Activated CD8-positive, alpha-beta memory T cell treated with anti-CD3 and anti-CD28 coated beads, Interleukin-2, amount 50 U/mL, for 4 hours (primary cell): ENCODE measurements around the gene DENND2A.

Source experiments
- DNase-seq: peaks from one replicate; pipeline ENCODE4 v3.0.0-alpha.2; 2020

Gene DENND2A

DNA sequence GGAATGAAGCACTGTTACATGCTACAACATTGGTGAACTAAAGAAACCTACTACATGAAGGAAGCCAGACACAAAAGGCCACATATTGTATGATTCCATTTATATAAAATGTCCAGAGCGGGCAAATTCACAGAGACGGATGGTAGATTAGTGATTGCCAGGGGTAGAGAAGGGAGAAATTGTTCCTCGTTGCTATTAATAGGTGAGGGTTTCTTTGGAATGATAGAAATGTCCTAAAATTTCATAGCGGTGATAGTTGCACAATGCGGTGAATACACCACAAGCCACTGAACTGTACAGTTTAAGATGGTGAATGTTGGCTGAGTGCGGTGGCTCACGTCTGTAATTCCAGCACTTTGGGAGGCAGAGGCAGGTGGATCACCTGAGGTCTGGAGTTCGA is 29.0 kb downstream of the DENND2A start:
- DNase-seq = no peak

DNA sequence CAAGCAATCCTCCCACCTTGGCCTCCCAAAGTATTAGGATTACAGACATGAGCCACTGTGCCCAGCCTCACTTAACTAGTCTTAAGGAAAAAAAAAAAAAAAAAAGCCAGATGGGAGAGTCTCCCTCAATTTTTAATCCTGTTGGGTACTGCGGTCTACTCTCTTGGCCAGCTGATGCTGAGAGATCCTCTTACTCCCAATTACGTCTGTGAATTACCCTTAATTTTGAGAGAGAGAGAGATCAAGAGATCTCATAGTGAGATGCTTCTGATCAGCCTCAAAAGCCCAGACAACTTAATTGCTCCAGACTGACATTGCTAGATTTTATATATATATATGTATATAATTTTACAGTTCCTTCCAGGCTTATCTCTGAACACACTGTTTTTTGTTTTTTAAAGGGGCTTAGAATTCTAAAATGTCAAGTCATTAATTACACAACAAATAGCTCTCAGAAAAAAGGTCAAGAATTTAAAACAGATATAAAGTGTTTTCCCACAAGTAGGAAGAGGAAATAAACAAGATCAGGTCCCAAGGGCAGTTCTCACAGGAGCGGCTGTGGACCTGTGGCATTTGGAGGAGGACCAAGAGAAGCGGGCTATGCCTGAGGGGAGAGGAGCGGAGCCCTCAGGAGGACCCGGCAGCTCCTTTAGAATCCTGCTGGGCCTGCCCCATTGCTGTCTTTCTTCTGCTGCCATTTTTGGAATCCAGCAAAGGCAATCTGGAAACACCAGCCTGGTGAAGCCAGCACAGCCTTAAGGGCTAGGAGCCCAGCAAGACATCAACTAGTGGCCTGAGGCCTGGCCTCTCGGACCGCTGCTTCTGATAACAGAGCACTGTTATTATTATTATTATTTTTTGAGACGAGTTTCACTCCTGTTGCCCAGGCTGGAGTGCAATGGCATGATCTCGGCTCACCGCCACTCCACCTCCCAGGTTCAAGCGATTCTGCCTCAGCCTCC is 30.1 kb downstream of the DENND2A start:
- no peak for DNase-seq

DNA sequence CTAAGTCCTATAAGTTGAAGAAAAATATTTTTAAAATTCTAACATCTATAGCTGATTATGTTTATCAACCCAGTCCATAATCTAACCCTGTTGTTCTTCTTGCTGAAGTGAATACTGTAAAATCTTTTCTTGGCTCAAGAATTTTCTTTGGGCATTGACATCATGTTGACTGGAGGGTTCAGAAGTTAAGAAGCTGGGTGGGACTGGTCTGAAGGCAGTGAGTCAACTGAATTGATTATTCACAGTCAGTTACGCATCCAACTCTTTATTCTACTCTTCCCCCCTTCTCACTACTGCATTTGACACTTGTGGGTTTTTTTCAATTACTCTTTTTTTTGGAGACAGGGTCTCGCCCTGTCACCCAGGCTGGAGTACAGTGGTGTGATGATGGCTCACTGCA is 31.0 kb downstream of the DENND2A start:
- no peak for DNase-seq

DNA sequence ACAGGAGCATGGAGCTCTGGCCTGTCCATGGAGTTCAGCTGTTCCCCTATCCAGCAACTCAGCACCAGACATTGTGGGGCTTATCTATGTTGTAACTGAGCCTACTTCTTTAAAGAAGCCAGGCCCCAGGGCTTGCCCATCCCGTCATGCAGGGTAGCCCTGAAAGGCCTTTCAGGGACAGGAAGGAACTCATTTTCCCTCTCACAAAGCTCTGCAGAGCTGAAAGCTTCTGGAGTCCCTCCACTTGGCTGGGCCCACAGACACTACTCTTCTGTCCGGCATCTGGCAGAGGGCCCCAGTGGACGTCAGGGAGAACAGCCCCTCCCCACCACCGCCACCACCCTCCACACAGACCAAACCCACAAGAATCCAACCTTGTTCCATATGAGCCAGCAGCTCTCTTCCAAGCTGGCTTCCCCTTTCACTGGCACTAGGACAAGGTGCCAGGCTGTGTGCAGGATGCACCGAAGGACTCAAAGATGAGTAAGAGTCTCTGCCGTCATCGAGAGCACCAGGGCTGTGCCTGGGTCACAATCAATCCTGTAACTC is 33.1 kb downstream of the DENND2A start:
- no peak for DNase-seq

DNA sequence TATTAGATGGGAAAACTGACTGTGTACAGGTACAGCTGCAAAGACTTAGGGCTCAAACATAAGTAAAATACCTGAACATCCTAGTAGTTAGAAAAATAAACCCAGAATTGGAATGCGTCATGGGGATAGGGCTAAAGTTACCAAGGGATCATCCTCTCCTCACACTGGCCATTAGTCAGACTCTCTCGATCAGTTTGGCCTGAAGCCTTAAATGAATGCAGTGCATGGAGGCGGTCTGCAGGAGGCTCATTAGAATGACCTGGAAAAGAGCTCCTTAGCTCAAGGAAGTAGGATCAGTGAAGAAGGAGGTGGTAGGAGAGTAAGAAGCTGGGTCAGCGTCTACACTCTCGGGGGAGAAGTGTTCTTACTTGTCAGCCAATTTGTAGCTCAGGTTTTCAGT is 35.3 kb downstream of the DENND2A start:
- DNase-seq = no peak

DNA sequence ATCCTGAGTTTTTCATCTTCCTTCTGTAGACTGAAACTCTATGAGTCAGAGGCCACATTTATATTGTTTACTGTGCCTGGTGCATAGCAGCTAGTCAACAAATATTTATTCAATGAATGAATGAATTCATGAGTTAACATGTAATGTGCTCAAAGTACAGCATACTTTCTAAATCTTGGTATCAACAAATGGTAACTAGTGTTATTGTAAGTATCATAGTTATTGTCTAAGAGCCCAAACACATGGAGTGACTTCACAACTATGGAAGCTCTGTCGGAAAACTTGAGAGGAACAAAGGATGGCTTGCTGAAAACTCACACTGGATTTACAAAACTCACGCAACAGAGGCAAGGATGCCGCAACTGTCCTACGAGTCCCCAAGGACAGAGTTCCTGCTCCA is 35.9 kb downstream of the DENND2A start:
- no peak for DNase-seq

DNA sequence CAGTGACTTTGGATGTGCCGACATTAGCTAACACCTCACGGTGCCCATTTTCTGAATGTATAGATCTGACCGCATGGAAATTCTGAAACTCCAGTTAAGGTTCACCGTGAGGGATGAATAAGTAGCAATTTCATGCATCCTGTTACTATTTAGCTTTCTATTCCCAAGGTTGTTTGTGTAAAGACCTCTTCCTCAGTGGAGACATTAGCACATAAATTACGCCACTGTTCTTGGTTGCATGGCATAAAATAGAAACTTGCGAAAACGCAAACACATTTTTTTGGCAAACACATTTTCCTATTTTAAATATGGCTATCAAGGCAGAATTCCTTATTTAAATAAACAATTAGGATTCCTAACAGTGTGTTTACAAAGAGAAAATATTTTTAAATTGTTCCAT is 36.5 kb downstream of the DENND2A start:
- DNase-seq = no peak

DNA sequence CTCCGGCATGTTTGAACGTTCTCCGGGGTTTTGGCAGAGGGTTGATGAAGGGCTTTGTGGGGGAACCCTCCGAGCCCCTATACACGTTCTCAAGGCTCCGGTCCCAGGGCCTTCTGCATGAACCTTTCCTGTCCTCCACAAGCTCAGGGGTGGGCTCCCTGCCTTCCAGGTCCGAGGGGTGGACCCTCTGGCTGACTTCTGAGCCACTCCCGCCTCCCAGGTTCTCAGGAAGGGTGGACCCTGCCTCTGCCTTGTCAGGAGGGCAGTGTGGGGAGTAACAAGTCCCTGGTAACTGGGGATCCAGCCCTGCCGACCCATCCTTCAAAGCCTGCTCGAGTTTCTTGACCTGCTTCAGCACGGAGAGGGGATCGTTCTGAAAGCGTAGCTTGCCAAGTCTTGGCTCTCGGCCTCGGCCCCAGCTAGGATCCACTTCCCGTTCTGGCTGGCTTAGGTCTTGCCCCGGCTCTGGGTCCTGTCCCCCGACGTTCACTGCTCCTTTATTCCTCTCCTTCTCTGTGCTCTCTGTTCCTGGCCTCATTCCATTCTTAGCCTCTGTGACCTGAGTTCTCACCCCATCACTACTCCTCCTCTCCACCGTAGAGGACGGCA is 38.9 kb downstream of the DENND2A start:
- no peak for DNase-seq

DNA sequence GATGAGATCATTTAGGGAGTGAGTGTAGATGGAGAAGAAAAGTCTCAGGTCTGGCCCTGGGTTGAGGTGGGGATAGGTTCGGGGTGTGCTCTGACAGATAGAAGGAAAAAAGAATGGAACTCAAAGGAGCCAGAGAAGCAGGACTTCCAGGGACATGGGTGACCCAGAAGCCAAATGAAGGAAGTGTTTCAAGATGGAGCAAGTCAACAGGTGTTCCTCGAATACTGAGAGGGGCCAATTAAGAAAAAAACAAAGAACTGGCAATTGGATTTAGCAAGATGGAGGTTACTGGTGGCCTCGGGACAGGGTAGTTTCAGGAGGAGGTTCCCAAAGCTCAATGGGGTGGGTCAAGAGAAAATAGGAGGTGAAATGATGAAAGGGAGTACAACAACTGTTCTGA is 40.3 kb downstream of the DENND2A start:
- no peak for DNase-seq

DNA sequence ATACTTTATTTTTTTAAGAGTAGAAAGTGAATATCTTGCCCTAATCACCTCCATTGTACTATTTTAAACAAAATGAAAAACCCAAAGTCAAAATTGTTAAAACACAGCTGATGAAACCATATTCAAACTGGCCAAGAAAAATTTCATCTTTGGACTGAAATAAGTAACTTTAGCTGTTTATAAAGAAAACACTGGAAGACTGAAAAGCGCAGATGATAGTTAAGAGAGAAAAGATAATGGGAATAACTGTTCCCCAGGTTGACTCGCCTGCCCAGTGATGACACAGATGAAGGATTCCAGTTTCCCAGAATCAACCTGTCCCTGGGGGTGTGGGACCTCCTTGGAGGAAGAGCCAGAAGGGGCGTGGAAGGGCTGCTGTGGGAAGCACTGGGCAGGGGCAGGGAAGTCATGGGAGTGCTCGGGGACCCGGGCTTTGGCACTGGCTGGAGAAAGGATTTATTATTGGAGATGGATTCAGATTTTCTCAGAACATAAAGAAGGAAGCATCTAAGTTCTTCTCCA is 43.1 kb downstream of the DENND2A start:
- no peak for DNase-seq

DNA sequence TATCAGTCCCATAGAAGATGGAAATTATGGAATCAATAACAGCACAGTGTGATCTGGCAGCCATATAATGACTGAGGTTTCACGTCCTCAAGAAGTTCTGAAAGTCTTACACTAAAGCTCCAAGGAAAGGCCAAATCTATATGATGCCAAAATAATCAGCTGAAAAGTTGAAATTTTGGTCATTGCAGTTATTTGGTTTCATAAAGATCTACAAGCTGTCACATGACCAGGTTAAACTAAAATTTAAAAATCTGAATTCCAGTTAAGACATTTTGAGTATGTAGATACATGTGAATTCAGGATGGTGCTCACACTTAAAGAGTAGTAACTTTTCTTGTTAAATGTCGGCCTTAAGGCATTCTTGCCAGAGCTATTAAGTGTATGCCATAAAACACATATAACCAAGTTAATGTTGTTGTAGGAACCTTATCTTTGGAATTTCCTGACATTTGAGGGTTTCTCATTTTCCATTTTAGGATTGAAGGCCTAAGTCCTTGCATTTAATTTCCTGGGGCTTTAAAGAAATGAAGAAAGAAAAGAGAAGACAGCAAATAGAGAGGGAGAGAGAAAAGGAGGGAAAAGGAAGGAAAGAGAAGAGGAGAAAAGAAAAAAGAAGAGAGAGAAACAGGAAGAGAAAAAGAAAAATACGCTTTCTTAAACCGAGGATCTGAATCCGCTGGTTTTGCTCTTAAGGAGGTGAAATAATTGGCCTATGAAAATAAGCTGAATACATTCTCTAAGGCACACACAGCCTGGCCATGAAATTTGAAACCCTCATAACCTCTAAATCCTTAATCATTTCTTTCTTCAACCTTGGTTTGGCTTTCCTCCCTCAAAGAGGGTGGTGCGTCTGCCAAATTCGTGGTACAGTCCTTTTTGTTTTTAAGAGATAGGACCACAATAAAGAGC is 43.8 kb downstream of the DENND2A start:
- DNase-seq = no peak

DNA sequence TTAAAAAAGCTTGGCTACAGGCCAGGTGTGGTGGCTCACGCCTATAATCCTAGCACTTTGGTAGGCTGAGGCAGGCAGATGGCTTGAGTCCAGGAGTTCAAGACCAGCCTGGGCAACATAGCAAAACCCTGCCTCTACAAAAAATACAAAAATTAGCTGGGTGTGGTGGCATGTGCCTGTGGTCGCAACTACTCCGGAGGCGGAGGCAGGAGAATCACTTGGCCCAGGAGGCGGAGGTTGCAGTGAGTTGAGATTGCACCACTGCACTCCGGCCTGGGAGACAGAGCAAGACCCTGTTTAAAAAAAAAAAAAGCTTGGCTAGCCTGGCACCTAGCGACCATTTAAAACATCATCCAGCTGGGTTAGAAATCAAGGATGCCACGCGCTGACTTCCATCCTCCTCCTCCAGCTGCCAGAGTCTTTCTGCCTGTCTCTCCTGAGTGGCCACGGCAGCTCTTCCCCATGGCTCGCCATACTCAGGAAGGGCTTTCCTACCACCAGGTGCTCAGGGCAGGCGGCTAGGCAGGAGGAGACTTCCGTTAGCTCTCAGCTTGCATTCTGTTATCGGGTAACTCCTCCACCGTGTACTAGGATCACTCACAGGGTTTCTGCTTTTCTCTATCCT is 45.0 kb downstream of the DENND2A start:
- no peak for DNase-seq

DNA sequence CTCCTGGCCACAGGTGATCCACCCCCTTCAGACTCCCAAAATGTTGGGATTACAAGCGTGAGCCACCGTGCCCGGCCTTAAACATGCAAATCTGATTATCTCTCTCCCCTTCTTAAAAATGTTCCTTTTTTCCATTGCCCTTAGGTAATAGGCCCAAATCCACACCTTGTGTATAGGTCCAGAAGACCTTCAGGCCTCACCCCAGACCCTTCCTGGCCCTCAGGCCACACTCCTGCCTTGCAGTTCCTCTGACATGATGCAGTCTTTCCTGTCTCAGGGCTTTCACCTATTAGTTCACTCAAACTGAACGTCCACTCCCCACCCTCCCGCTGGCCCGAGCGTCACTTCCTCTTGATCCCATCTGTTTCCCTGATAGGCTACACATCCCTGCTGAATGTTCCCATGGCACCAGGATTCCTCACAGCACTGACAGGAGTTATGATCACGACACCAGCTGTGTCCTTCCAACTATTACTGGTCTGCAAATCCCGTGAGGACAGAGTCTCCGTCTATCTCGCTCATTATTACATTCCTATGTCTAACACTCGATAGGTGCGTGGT is 46.4 kb downstream of the DENND2A start:
- DNase-seq = no peak

DNA sequence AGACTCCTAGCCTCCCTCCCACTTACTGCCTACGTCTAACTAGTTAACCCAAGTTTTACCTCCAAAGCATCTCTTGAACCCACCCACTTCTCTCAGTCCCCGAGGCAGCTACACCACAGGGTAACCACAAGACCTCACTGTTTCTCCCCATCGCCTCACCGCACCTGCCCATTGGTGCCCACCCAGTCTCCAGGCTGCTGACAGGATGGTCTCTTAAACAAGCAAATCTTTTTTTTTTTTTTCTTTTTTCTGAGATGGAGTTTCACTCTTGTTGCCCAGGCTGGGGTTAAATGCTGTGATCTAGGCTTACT is 47.0 kb downstream of the DENND2A start:
- no peak for DNase-seq

DNA sequence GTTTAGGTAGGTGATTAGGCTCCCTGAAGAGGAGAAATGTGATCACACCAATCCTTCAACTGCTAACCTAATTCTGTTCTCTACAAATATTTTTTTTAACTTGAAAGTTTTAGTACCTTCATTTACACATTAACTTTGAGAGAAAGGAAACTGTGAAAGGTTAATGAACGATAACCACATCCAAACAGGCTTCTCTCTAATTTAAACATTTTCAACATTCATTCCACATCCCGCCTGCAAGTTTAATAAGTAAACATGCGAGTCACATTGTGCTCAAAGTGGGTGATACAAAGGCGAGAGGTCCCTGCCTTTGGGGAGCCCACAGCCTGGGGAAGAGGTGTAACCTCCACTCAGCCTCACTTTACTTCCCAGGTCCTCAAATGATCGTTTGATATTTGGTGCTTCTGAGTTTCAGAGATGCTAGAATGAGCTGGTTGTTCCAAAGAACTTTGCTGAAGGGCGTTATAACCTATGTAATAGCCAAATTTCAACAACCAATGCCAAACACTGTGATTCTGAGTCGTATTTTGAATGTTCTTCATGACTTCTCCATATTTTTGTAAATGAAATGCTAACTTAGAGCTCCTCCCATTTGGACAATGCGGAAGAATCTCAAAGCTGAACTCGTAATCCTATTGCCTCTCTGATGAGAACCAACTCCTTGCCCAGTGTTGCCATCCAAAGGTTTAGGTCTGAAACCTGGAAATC is 47.5 kb downstream of the DENND2A start:
- DNase-seq = no peak

DNA sequence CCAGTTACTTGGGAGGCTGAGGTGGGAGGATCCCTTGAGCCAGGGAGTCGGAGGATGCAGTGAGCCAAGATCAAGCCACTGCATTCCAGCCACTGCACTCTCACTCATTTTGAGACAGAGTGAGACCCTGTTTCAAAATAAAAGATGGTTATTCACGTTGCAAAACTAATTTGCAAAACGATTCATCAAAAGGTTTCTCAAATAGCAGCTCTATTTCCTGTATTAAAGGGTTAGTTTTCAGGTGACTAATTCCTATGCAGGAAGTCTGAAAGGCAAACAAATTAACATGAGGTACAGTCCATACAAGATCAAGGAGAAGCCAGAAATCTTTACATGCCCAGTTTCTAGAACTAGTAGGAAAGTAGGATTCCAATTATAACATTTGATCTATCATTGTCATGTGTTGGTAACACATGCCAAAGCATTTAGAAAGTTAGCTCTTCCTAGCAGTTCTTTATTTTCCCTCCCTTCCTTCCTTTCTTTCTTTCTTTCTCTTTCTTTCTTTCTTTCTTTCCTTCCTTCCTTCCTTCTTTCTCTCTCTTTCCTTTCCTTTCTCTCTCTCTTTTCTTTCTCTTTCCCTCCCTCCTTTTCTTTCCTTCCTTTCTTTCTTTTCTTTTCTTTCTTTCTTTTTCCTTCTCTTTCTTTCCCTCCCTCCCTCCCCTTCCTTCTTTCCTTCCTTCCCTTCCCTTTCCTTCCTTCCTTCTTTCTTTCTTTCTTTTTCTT is 49.3 kb downstream of the DENND2A start:
- DNase-seq = no peak

DNA sequence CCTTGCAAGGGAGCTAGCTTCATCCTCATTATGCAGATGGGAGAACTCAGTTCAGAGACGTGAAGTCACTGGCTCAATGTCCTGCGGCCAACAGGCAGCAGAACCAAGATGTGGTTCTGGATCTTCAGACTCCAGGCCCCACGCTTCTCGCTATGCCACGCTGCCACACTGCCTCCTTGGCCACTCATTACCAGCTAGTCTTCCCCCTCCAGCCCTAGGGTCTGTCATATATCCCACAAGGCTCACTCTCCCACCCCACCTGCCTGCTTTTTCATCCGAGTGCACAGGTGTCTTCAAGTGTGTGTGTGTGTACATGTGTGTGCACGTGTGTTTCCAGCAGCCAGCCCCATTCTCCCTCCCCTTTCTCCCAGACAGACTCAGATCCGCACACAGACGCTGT is 53.4 kb downstream of the DENND2A start:
- no peak for DNase-seq

DNA sequence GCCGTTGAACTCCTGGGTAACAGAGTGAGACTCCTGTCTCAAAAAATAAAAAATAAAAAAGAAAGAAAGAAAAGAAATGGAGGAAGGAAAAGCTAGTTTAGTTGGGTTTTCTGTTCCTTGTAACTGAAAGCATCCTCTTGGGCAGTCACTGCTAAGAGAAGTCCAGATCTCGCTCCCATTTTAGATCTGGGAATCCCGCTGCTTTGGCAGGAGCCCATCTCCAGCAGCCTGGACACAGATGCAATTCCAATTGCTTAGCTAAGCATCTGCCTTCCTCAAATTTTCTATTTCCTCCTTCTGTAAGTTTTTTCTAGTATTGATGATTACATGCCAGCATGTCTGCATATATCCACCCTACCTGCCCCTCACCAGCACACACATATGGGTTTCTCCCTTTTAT is 54.1 kb downstream of the DENND2A start:
- DNase-seq = no peak

DNA sequence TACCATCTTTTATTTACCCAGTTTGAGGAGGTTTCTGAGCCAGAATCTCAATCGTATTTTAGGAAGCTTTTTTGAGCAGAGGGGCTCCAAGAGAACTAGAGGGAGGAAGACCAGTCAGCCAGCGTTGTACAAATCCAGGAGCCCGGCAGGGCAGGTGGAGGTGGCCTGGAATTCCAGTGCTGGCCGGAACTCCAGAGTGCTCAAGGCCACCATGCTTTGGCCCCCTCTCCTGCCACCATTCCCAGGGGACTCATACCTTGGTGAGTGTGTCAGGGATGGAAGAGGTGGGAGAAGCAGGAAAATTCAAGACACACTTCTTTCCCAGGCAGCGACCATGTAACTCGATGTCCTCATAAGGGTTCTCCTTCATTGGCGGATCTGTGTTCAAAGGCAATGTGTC is 55.3 kb downstream of the DENND2A start:
- no peak for DNase-seq

DNA sequence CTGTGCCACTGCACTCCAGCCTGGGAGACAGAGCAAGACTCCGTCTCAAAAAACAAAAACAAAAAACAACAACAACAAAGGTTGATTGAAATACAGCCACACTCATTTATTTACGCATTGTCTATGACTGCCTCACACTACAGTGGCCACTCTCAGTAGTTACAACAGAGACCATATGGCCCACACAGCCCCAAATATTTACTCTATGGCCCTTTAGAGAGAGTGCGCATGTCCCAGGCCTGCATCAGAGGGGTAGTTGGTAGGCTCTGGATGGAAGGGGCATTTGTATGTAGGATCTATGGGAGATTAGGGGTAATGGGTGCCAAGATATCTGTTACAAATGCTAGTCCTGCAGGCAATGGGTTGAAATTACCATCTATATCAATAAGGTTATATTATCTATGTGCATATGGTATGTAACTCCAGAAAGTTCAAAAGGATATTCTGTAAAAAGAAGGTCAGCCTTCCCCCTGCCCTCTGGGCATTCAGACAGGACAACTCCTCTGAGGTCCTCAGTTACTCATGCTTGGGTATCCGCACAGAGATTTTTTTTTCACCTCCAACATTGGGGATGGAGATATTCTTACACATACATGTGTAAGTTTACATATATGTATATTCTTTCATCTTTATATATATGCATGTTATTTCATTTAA is 56.3 kb downstream of the DENND2A start:
- DNase-seq = no peak
